CD4-positive, alpha-beta T cell (primary cell): ENCODE results near the gene UBE2N. TPM values are rescaled to one million over a fixed set of nuclear protein-coding genes. Genes with fewer than 3 reads are reported as not detected.

ENCODE experiments used
- ATAC-seq: fragments of 200-7000 bp; cut with Tn5 transposase; one replicate; pipeline ENCODE4 v1.10.0; 2022; ENCODE audit warnings: mild to moderate bottlenecking; ENCODE audit not compliant: poor library complexity
- CTCF ChIA-PET: fragments of 350-600 bp; sonication (Branson Sonifier 250); formaldehyde crosslinking; loops from one replicate; lab custom pipeline; 2021; ENCODE audit warnings: antibody characterized with exemption, inconsistent platforms; lab: Charles Lee
- POLR2A ChIA-PET: fragments of 350-600 bp; sonication (Branson Sonifier 250); formaldehyde crosslinking; loops from one replicate; lab custom pipeline; 2021; ENCODE audit warnings: antibody characterized with exemption, inconsistent platforms; lab: Charles Lee
- DNase-seq, 14 experiments: peaks; one replicate each; pipeline ENCODE4 v3.0.0-alpha.2; 2013 to 2020; ENCODE audit warnings: mixed read lengths in 2 of 14
- H3K27ac ChIP-seq, 2 donors: one replicate each; pipeline versions ENCODE4 v1.5.1 to v1.7.0; 2013; ENCODE audit warnings: low read length in 2 of 2, low read depth in 1 of 2, mild to moderate bottlenecking in 1 of 2
- H3K27me3 ChIP-seq, 2 experiments: 1 replicate in 1 of 2; 2 replicates in 1 of 2; pipeline versions ENCODE4 v1.6.1 to v1.7.0; 2013; ENCODE audit warnings: low read length in 2 of 2, control low read depth in 1 of 2, mild to moderate bottlenecking in 1 of 2, moderate library complexity in 1 of 2; ENCODE audit not compliant: insufficient read depth in 2 of 2, control insufficient read depth in 1 of 2
- H3K36me3 ChIP-seq: one replicate; pipeline ENCODE4 v1.6.1; 2013; ENCODE audit warnings: low read length, control low read depth; ENCODE audit not compliant: insufficient read depth
- H3K4me1 ChIP-seq: one replicate; pipeline ENCODE4 v1.6.1; 2013; ENCODE audit warnings: low read length, control low read depth; ENCODE audit not compliant: insufficient read depth
- H3K4me3 ChIP-seq: one replicate; pipeline ENCODE4 v1.5.1; 2013; ENCODE audit warnings: mild to moderate bottlenecking, low read length, moderate library complexity
- H3K9me3 ChIP-seq, 2 experiments: 1 replicate in 1 of 2; 2 replicates in 1 of 2; pipeline versions ENCODE4 v1.6.1 to v1.7.0; 2013; ENCODE audit warnings: low read length in 2 of 2, mild to moderate bottlenecking in 2 of 2, control low read depth in 1 of 2, moderate library complexity in 1 of 2; ENCODE audit not compliant: control insufficient read depth in 1 of 2, insufficient read depth in 1 of 2
- H3K27ac Mint-ChIP-seq: one replicate; pipeline ENCODE4 v1.8.0; 2020; ENCODE audit warnings: mixed read lengths
- H3K27me3 Mint-ChIP-seq: one replicate; pipeline ENCODE4 v1.8.0; 2021; ENCODE audit warnings: mixed read lengths
- H3K36me3 Mint-ChIP-seq: one replicate; pipeline ENCODE4 v1.8.0; 2021; ENCODE audit warnings: low read depth, mixed read lengths
- H3K4me1 Mint-ChIP-seq: one replicate; pipeline ENCODE4 v1.8.0; 2021; ENCODE audit warnings: low read depth, mixed read lengths
- H3K4me3 Mint-ChIP-seq: one replicate; pipeline ENCODE4 v1.8.0; 2020; ENCODE audit warnings: mild to moderate bottlenecking, mixed read lengths
- H3K9me3 Mint-ChIP-seq: one replicate; pipeline ENCODE4 v1.8.0; 2020; ENCODE audit warnings: mixed read lengths
- intact Hi-C, 2 experiments: fragments of 100-400 bp; cut with DNase I in 1 of 2; cut with micrococcal nuclease in 1 of 2; formaldehyde crosslinking; loops; one replicate each; pipeline versions ENCODE4 v1.15.1 to v1.9.0; 2023 to 2025; cut with DNase I, micrococcal nuclease
- total RNA-seq, 174 experiments: library from RNA in 2 of 174; stranded (reverse) in 2 of 174; gene quantifications; one replicate each; pipeline ENCODE4 v1.2.3 and lab custom pipeline; 2021 to 2026
- TF ChIP-seq, protein P1 (sequence below): fragments of 200-600 bp; IDR thresholded peaks from one replicate; pipeline ENCODE4 v1.8.0; 2022; ENCODE audit warnings: antibody characterized with exemption, mild to moderate bottlenecking

The UBE2N gene
- total RNA-seq, 2 experiments from 2014 or later = 89.8 to 101 TPM

DNA sequence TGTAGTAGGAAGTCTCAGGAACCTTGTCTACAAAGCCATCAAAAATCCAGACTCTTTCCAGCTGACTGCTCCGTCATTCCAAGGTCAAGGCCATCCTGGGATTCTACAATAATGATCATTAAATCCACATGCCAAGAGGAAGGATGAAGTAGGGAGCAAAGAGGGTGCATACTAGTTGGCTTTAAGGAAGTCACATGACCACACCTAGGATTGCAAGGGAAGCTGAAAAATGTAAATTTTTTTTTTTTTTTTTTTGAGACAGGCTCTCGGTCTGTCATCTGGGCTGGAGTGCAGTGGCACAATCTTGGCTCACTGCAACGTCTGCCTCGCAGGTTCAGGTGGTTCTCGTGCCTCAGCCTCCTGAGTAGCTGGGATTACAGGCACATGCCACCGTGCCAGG, 18.3 kb upstream of the UBE2N start:
- H3K27ac Mint-ChIP-seq = no peak overlapping the region
- H3K27me3 Mint-ChIP-seq = no peaks in the 10 kb centered on the region
- TF ChIP-seq, protein P1, sequence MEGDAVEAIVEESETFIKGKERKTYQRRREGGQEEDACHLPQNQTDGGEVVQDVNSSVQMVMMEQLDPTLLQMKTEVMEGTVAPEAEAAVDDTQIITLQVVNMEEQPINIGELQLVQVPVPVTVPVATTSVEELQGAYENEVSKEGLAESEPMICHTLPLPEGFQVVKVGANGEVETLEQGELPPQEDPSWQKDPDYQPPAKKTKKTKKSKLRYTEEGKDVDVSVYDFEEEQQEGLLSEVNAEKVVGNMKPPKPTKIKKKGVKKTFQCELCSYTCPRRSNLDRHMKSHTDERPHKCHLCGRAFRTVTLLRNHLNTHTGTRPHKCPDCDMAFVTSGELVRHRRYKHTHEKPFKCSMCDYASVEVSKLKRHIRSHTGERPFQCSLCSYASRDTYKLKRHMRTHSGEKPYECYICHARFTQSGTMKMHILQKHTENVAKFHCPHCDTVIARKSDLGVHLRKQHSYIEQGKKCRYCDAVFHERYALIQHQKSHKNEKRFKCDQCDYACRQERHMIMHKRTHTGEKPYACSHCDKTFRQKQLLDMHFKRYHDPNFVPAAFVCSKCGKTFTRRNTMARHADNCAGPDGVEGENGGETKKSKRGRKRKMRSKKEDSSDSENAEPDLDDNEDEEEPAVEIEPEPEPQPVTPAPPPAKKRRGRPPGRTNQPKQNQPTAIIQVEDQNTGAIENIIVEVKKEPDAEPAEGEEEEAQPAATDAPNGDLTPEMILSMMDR = no peak
- no peaks in the 10 kb centered on the region for H3K36me3 ChIP-seq
- ChIA-PET CTCF (no interaction called here), POLR2A (no interaction called here)
- H3K4me3 Mint-ChIP-seq = no peak overlapping the region
- DNase-seq (no peak), ATAC-seq (no peak)
- H3K27ac ChIP-seq = no peak overlapping the region
- no peaks in the 10 kb centered on the region for H3K4me1 Mint-ChIP-seq
- H3K27me3 ChIP-seq = peaks cover 0 to 2% of the 10 kb centered on the region in 2 experiments
- H3K36me3 Mint-ChIP-seq = no peaks in the 10 kb centered on the region
- no peak overlapping the region for H3K4me3 ChIP-seq
- no peaks in the 10 kb centered on the region for H3K9me3 ChIP-seq
- no peaks in the 10 kb centered on the region for H3K4me1 ChIP-seq
- intact Hi-C loops = loop anchor here in 1 of 2 experiments (10.0 kb wide), 1 partner anchor 1615 kb away; the partner anchor contains the start of gene NR2C1
- no peaks in the 10 kb centered on the region for H3K9me3 Mint-ChIP-seq

DNA sequence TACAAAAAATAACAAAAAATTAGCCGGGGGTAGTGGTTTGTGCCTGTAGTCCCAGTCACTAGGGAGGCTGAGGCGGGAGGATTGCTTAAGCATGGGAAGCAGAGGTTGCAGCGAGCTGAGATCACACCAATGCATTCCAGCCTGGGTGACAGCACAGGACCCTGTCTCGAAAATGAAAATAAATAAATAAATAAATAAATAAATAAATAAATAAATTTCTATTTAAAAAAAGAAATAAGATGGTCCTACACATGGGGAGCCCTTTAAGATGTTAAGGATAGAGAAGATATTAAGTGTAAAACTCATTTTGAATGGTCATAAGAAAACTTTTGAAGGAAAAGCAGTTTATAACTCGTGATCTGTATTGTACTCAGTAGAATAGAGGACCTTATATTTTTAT, 17.4 kb upstream of the UBE2N start:
- Histone ChIP-seq H3K4me1 (no peaks in the 10 kb centered on the region), H3K9me3 (no peaks in the 10 kb centered on the region), H3K36me3 (no peaks in the 10 kb centered on the region), H3K27me3 (peaks cover 0 to 2% of the 10 kb centered on the region in 2 experiments), H3K4me3 (no peak overlapping the region), H3K27ac (no peak overlapping the region)
- H3K27me3 Mint-ChIP-seq = no peaks in the 10 kb centered on the region
- POLR2A ChIA-PET = no interaction called here
- H3K4me3 Mint-ChIP-seq = no peak overlapping the region
- DNase-seq (no peak), ATAC-seq (no peak)
- CTCF ChIA-PET = no interaction called here
- H3K4me1 Mint-ChIP-seq = no peaks in the 10 kb centered on the region
- H3K36me3 Mint-ChIP-seq = no peaks in the 10 kb centered on the region
- intact Hi-C loops = no loop called here
- no peaks in the 10 kb centered on the region for H3K9me3 Mint-ChIP-seq
- H3K27ac Mint-ChIP-seq = no peak overlapping the region
- TF ChIP-seq, protein P1 = no peak

DNA sequence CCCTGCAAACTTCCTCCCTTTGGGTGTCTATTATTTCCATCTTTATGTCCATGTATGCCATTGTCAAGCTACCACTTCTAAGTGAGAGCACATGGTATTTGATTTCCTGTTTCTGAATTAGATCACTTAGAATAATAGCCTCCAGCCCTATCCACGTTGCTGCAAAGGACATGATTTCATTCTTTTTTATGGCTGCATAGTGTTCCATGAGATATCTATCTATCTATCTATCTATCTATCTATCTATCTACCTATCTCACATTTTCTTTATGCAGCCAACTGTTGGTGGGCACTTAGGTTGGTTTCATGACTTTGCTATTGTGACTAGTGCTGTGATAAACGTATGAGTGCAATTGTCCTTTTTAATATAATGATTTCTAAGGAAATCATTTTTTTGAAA, 14.3 kb upstream of the UBE2N start:
- TF ChIP-seq, protein P1 = no peak
- Histone ChIP-seq H3K27me3 (peaks cover 0 to 2% of the 10 kb centered on the region in 2 experiments), H3K9me3 (no peaks in the 10 kb centered on the region), H3K27ac (no peak overlapping the region), H3K4me3 (no peak overlapping the region), H3K4me1 (no peaks in the 10 kb centered on the region), H3K36me3 (no peaks in the 10 kb centered on the region)
- Mint-ChIP-seq H3K4me1 (no peaks in the 10 kb centered on the region), H3K9me3 (no peaks in the 10 kb centered on the region), H3K4me3 (no peak overlapping the region), H3K27ac (no peak overlapping the region), H3K27me3 (no peaks in the 10 kb centered on the region), H3K36me3 (no peaks in the 10 kb centered on the region)
- ChIA-PET CTCF (no interaction called here), POLR2A (no interaction called here)
- intact Hi-C loops = no loop called here
- DNase-seq (no peak), ATAC-seq (no peak)
